HepG2 (cell line): ENCODE data around the gene BCAM. TPM values are rescaled to one million over a fixed set of nuclear protein-coding genes. Genes with fewer than 3 reads are reported as not detected.

Source experiments
- HHEX ChIP-seq: IDR thresholded peaks from 2 replicates; pipeline ENCODE4 v1.6.1; 2016; ENCODE audit warnings: control low read depth
- IRX3 ChIP-seq: sonication (generic); formaldehyde crosslinking; IDR thresholded peaks from 2 replicates; pipeline ENCODE4 v1.8.1; 2023; ENCODE audit warnings: mild to moderate bottlenecking, low read depth, missing genetic modification reagents, borderline replicate concordance
- MTA3 ChIP-seq: sonication (generic); formaldehyde crosslinking; IDR thresholded peaks from 2 replicates; pipeline ENCODE4 v1.4.0; 2020; ENCODE audit warnings: missing genetic modification reagents
- POGZ ChIP-seq: sonication (generic); formaldehyde crosslinking; IDR thresholded peaks from 2 replicates; pipeline ENCODE4 v1.4.0; 2020; ENCODE audit warnings: mild to moderate bottlenecking, missing genetic modification reagents
- REPIN1 ChIP-seq: sonication (generic); formaldehyde crosslinking; IDR thresholded peaks from 2 replicates; pipeline ENCODE4 v1.8.0; 2022; ENCODE audit warnings: missing genetic modification reagents, low read depth, mild to moderate bottlenecking, borderline replicate concordance
- SRSF1 ChIP-seq: fragments of 200-400 bp; formaldehyde crosslinking; optimal IDR thresholded peaks from 2 replicates; pipeline ENCODE3; 2017; ENCODE audit warnings: mild to moderate bottlenecking, low read depth, low read length, moderate library complexity
- THAP11 ChIP-seq: IDR thresholded peaks from 2 replicates; pipeline ENCODE4 v1.6.1; 2016; ENCODE audit warnings: missing biosample characterization, missing genetic modification reagents
- ZBTB7A ChIP-seq: sonication (generic); formaldehyde crosslinking; IDR thresholded peaks from 2 replicates; pipeline ENCODE4 v1.8.0; 2022; ENCODE audit warnings: mild to moderate bottlenecking, missing genetic modification reagents
- ZNF124 ChIP-seq: sonication (generic); formaldehyde crosslinking; IDR thresholded peaks from 2 replicates; pipeline ENCODE4 v1.4.0; 2020; ENCODE audit warnings: missing genetic modification reagents
- ZNF557 ChIP-seq: sonication (generic); formaldehyde crosslinking; IDR thresholded peaks from 2 replicates; pipeline ENCODE4 v1.4.0; 2020; ENCODE audit warnings: missing genetic modification reagents
- ZNF766 ChIP-seq: sonication (generic); formaldehyde crosslinking; IDR thresholded peaks from 2 replicates; pipeline ENCODE4 v1.5.0; 2020; ENCODE audit warnings: missing genetic modification reagents, borderline replicate concordance
- polyA plus RNA-seq, 8 experiments: library from polyadenylated mRNA; depleted of rRNA in 3 of 8; stranded (reverse) in 7 of 8; unstranded in 1 of 8; fragments of >200 nt; fragmentation: Illumina TruSeq in 4 of 8; extraction: Trizol in 4 of 8; gene quantifications; 2 replicates each; pipeline versions ENCODE4 v1.2.1 to v1.2.3, GENCODE V29; 2011 to 2016; ENCODE audit warnings: low read depth in 4 of 8, missing spikeins in 1 of 8, mixed read lengths in 1 of 8; ENCODE audit not compliant: insufficient read depth in 1 of 8
- total RNA-seq, 5 experiments: library from RNA; depleted of rRNA; stranded (reverse); fragments of >200 nt; fragmentation: Illumina TruSeq; extraction: Trizol; gene quantifications; 2 replicates each; pipeline ENCODE4 v1.2.3, GENCODE V29; 2016; ENCODE audit warnings: low read depth in 1 of 5
- TF ChIP-seq, protein P1 (sequence below): IDR thresholded peaks from 2 replicates; pipeline ENCODE4 v1.4.0; 2020; ENCODE audit warnings: mild to moderate bottlenecking, missing genetic modification reagents
- TF ChIP-seq, protein P2 (sequence below): sonication (generic); formaldehyde crosslinking; IDR thresholded peaks from 2 replicates; pipeline ENCODE4 v1.5.0; 2020; ENCODE audit warnings: mild to moderate bottlenecking, missing genetic modification reagents, borderline replicate concordance
- TF ChIP-seq, protein P3 (sequence below): IDR thresholded peaks from 2 replicates; pipeline ENCODE4 v1.6.1; 2016; ENCODE audit warnings: mild to moderate bottlenecking, missing biosample characterization, missing genetic modification reagents
- TF ChIP-seq, protein P4 (sequence below): IDR thresholded peaks from 2 replicates; pipeline ENCODE4 v1.6.1; 2016; ENCODE audit warnings: low read depth, borderline replicate concordance
- TF ChIP-seq, protein P5 (sequence below): sonication (generic); formaldehyde crosslinking; IDR thresholded peaks from 2 replicates; pipeline ENCODE4 v1.4.0; 2020; ENCODE audit warnings: mild to moderate bottlenecking, missing genetic modification reagents, borderline replicate concordance

BCAM gene
- total and polyA plus RNA-seq, 2 of the 13 experiments (the other 11 are each of a cell fraction or from before 2014, with no cell fraction given): 51.2 to 62.7 TPM

DNA sequence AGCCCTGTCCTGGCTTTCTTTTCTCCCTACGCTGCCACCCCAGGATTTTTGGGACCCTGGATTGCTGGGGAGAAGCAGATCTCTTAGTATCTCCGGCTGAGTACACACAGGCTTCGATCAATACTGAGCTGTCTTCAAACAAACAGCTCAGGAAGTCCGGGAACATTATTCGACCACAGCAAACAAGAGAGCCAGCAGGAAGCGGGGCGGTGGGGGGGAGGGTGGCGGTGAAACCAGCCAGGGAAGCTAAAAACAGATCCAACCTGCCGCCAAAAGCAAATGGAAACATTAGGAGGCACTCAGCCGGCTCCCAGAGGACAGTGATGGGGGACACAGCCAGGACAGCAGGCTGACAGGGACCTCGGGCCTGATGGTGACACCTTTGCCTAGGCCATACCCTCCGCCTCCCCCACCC is 12.2 kb upstream of the BCAM start (continued):
- TF ChIP-seq, protein P1, sequence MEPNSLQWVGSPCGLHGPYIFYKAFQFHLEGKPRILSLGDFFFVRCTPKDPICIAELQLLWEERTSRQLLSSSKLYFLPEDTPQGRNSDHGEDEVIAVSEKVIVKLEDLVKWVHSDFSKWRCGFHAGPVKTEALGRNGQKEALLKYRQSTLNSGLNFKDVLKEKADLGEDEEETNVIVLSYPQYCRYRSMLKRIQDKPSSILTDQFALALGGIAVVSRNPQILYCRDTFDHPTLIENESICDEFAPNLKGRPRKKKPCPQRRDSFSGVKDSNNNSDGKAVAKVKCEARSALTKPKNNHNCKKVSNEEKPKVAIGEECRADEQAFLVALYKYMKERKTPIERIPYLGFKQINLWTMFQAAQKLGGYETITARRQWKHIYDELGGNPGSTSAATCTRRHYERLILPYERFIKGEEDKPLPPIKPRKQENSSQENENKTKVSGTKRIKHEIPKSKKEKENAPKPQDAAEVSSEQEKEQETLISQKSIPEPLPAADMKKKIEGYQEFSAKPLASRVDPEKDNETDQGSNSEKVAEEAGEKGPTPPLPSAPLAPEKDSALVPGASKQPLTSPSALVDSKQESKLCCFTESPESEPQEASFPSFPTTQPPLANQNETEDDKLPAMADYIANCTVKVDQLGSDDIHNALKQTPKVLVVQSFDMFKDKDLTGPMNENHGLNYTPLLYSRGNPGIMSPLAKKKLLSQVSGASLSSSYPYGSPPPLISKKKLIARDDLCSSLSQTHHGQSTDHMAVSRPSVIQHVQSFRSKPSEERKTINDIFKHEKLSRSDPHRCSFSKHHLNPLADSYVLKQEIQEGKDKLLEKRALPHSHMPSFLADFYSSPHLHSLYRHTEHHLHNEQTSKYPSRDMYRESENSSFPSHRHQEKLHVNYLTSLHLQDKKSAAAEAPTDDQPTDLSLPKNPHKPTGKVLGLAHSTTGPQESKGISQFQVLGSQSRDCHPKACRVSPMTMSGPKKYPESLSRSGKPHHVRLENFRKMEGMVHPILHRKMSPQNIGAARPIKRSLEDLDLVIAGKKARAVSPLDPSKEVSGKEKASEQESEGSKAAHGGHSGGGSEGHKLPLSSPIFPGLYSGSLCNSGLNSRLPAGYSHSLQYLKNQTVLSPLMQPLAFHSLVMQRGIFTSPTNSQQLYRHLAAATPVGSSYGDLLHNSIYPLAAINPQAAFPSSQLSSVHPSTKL (CRISPR knock-in tag): peak; percentile 82
- peak; percentile 69; the same call in 1 of the 2 replicates for TF ChIP-seq HHEX (CRISPR knock-in tag)
- TF ChIP-seq, protein P2, sequence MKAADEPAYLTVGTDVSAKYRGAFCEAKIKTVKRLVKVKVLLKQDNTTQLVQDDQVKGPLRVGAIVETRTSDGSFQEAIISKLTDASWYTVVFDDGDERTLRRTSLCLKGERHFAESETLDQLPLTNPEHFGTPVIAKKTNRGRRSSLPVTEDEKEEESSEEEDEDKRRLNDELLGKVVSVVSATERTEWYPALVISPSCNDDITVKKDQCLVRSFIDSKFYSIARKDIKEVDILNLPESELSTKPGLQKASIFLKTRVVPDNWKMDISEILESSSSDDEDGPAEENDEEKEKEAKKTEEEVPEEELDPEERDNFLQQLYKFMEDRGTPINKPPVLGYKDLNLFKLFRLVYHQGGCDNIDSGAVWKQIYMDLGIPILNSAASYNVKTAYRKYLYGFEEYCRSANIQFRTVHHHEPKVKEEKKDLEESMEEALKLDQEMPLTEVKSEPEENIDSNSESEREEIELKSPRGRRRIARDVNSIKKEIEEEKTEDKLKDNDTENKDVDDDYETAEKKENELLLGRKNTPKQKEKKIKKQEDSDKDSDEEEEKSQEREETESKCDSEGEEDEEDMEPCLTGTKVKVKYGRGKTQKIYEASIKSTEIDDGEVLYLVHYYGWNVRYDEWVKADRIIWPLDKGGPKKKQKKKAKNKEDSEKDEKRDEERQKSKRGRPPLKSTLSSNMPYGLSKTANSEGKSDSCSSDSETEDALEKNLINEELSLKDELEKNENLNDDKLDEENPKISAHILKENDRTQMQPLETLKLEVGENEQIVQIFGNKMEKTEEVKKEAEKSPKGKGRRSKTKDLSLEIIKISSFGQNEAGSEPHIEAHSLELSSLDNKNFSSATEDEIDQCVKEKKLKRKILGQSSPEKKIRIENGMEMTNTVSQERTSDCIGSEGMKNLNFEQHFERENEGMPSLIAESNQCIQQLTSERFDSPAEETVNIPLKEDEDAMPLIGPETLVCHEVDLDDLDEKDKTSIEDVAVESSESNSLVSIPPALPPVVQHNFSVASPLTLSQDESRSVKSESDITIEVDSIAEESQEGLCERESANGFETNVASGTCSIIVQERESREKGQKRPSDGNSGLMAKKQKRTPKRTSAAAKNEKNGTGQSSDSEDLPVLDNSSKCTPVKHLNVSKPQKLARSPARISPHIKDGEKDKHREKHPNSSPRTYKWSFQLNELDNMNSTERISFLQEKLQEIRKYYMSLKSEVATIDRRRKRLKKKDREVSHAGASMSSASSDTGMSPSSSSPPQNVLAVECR (CRISPR knock-in tag): peak; percentile 51; the same call in 1 of the 2 replicates
- peak; percentile 68; the same call in 1 of the 2 replicates for TF ChIP-seq ZNF124 (CRISPR knock-in tag)
- no peak for TF ChIP-seq MTA3 (CRISPR knock-in tag)
- TF ChIP-seq, protein P3, sequence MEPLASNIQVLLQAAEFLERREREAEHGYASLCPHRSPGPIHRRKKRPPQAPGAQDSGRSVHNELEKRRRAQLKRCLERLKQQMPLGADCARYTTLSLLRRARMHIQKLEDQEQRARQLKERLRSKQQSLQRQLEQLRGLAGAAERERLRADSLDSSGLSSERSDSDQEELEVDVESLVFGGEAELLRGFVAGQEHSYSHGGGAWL (CRISPR knock-in tag): no peak
- 0 out of 2 replicates have a peak, but pooled peaks have one; percentile 36 for TF ChIP-seq ZNF557 (CRISPR knock-in tag)
- no peak for TF ChIP-seq IRX3 (CRISPR knock-in tag)
- TF ChIP-seq SRSF1: no peak
- 0 out of 2 replicates have a peak, but pooled peaks have one; percentile 35 for TF ChIP-seq POGZ (CRISPR knock-in tag)
- peak; percentile 39; the same call in 1 of the 2 replicates for TF ChIP-seq REPIN1 (CRISPR knock-in tag)
- TF ChIP-seq ZBTB7A (CRISPR knock-in tag): no peak
- TF ChIP-seq, protein P4, sequence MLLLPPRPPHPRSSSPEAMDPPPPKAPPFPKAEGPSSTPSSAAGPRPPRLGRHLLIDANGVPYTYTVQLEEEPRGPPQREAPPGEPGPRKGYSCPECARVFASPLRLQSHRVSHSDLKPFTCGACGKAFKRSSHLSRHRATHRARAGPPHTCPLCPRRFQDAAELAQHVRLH (CRISPR knock-in tag): peak; percentile 64; the same call in 1 of the 2 replicates
- TF ChIP-seq ZNF766: no peak
- TF ChIP-seq, protein P5, sequence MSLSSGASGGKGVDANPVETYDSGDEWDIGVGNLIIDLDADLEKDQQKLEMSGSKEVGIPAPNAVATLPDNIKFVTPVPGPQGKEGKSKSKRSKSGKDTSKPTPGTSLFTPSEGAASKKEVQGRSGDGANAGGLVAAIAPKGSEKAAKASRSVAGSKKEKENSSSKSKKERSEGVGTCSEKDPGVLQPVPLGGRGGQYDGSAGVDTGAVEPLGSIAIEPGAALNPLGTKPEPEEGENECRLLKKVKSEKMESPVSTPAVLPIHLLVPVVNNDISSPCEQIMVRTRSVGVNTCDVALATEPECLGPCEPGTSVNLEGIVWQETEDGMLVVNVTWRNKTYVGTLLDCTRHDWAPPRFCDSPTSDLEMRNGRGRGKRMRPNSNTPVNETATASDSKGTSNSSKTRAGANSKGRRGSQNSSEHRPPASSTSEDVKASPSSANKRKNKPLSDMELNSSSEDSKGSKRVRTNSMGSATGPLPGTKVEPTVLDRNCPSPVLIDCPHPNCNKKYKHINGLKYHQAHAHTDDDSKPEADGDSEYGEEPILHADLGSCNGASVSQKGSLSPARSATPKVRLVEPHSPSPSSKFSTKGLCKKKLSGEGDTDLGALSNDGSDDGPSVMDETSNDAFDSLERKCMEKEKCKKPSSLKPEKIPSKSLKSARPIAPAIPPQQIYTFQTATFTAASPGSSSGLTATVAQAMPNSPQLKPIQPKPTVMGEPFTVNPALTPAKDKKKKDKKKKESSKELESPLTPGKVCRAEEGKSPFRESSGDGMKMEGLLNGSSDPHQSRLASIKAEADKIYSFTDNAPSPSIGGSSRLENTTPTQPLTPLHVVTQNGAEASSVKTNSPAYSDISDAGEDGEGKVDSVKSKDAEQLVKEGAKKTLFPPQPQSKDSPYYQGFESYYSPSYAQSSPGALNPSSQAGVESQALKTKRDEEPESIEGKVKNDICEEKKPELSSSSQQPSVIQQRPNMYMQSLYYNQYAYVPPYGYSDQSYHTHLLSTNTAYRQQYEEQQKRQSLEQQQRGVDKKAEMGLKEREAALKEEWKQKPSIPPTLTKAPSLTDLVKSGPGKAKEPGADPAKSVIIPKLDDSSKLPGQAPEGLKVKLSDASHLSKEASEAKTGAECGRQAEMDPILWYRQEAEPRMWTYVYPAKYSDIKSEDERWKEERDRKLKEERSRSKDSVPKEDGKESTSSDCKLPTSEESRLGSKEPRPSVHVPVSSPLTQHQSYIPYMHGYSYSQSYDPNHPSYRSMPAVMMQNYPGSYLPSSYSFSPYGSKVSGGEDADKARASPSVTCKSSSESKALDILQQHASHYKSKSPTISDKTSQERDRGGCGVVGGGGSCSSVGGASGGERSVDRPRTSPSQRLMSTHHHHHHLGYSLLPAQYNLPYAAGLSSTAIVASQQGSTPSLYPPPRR (CRISPR knock-in tag): peak; percentile 81
- peak; percentile 64; the same call in 1 of the 2 replicates for TF ChIP-seq THAP11 (CRISPR knock-in tag)
